Heart right ventricle (tissue), 16 donors: Measurements from ENCODE around the gene ENPP1. TPM values are rescaled to one million over a fixed set of nuclear protein-coding genes. Genes with fewer than 3 reads are reported as not detected.

Source experiments
- ATAC-seq, 8 donors: fragments of 200-7000 bp; cut with Tn5 transposase; one replicate each; pipeline ENCODE4 v1.9.1; 2020; ENCODE audit warnings: mild to moderate bottlenecking in 8 of 8, moderate library complexity in 8 of 8, moderate number of reproducible peaks in 1 of 8
- DNase-seq, 2 donors: peaks; one replicate each; pipeline ENCODE4 v3.0.0-alpha.2; 2020
- H3K27ac ChIP-seq, 10 donors: fragments of 200-600 bp; sonication (generic) in 2 of 10; one replicate each; pipeline versions ENCODE4 v1.5.0 to v1.8.0; 2020 to 2022; ENCODE audit warnings: mild to moderate bottlenecking in 3 of 10
- H3K27me3 ChIP-seq, 7 donors: fragments of 200-600 bp; one replicate each; pipeline ENCODE4 v1.8.0; 2021 to 2022; ENCODE audit warnings: mild to moderate bottlenecking in 2 of 7
- H3K36me3 ChIP-seq, 9 donors: fragments of 200-600 bp; sonication (generic) in 1 of 9; one replicate each; pipeline versions ENCODE4 v1.5.0 to v1.8.0; 2020 to 2022; ENCODE audit warnings: mild to moderate bottlenecking in 2 of 9
- H3K4me1 ChIP-seq, 9 donors: fragments of 200-600 bp; sonication (generic) in 1 of 9; one replicate each; pipeline versions ENCODE4 v1.5.0 to v1.8.0; 2020 to 2022; ENCODE audit warnings: mild to moderate bottlenecking in 4 of 9
- H3K4me3 ChIP-seq, 10 donors: fragments of 200-600 bp; sonication (generic) in 2 of 10; one replicate each; pipeline versions ENCODE4 v1.5.0 to v1.8.0; 2020 to 2022; ENCODE audit warnings: mild to moderate bottlenecking in 7 of 10, moderate library complexity in 2 of 10
- H3K9me3 ChIP-seq, 11 donors: fragments of 200-600 bp in 10 of 11; sonication (generic) in 2 of 11; one replicate each; pipeline versions ENCODE4 v1.5.0 to v1.8.0; 2013 to 2022; ENCODE audit warnings: mild to moderate bottlenecking in 2 of 11, control low read depth in 1 of 11, moderate library complexity in 1 of 11
- WGBS, 2 donors: extraction: QIAGEN DNeasy Blood & Tissue Kit; methylation state at CpG; one replicate each; pipeline ENCODE4 v1.1.7; 2013; ENCODE audit warnings: inconsistent platforms in 1 of 2; 5-methylcytosine and 5-hydroxymethylcytosine counted together
- intact Hi-C, 10 donors: fragments of 100-400 bp; cut with DNase I; formaldehyde crosslinking; loops; one replicate each; pipeline versions ENCODE4 v1.11.1 to v1.14.2; 2022
- polyA plus RNA-seq, 2 donors: library from polyadenylated mRNA; stranded (reverse); fragments of 200-250 nt; gene quantifications; one replicate each; pipeline ENCODE4 v1.2.3, GENCODE V29; 2013
- total RNA-seq, 10 donors: library from RNA; stranded (reverse); fragmentation: NEBNext Ultra II Directional in 3 of 10; extraction: Animal tissue kit (Norgen Biotek cat#: 25700) in 3 of 10; gene quantifications; one replicate each; pipeline versions ENCODE4 v1.2.1 to v1.2.4, GENCODE V29; 2021 to 2023
- TF ChIP-seq, protein P1 (sequence below), 9 donors: fragments of 200-600 bp; sonication (generic) in 2 of 9; IDR thresholded peaks; one replicate each; pipeline versions ENCODE4 v1.5.0 to v1.8.0; 2021 to 2022; ENCODE audit warnings: antibody characterized with exemption in 9 of 9, mild to moderate bottlenecking in 5 of 9, moderate library complexity in 1 of 9
- donor health status: Arrhythmogenic right ventricular cardiomyopathy.
- donor health status: ischemic (EF 13 %, LVEDD 7.1; RV severe dilation, severe dysfunction).
- donor health status: healthy with polysubstance abuse.
- donor health status: DM: no; HTN: yes; CAD: no.
- donor health status: DM: no; HTN: no; CAD: no.
- donor health status: ischemic (EF 25% LVEDD 6.9; RV normal size, moderate dysfunction).
- donor health status: ischemic (EF 25% LVEDD 5.7; RV mildly dilated, moderate dysfunction).
- donor health status: healthy.
- donor health status: DM: yes; HTN: yes; CAD: no.
- donor health status: Ischemic cardiomyopathy.
- donor health status: ischemic (EF 35%, LVEDD 5.7; RV mildly dilated, moderate dysfunction).
- donor health status: nonischemic (EF 11% LVEDD 7.7; RV severe dilation, severe dysfunction).
- donor health status: DM: yes; HTN: yes; CAD: no.
- donor health status: PGD.
- donor health status: ischemic (EF 29% LVEDD 5.4; RV normal size, mild dysfunction).
- donor health status: nonischemic (EF 23%, LVEDD 6.1; RV moderate dilation, normal function).

Gene ENPP1
- total and polyA plus RNA-seq, 12 donors, result 0.45 to 3.2 (median 2.1) TPM

DNA sequence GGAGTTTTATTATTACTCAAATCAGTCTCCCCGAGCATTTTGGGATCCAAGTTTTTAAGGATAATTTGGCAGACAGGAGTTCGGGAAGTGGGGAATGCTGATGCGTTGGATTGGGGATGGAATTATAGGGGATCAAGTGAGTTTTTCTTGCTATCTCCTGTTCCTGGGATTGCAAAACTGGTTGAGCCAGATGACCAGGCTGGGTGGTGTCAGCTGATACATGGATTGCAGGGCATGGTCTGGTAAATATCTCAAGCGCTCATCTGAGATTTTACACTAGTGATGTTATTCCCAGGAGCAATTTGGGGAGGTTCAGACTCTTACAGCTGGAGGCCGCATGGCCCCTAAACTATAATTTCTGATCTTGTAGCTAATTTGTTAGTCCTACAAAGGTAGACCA lies 54.7 kb downstream of the ENPP1 start:
- H3K36me3 ChIP-seq, result peaks cover 0 to 10% (median 0%) of the 10 kb centered on the region in 9 donors
- TF ChIP-seq, protein P1, sequence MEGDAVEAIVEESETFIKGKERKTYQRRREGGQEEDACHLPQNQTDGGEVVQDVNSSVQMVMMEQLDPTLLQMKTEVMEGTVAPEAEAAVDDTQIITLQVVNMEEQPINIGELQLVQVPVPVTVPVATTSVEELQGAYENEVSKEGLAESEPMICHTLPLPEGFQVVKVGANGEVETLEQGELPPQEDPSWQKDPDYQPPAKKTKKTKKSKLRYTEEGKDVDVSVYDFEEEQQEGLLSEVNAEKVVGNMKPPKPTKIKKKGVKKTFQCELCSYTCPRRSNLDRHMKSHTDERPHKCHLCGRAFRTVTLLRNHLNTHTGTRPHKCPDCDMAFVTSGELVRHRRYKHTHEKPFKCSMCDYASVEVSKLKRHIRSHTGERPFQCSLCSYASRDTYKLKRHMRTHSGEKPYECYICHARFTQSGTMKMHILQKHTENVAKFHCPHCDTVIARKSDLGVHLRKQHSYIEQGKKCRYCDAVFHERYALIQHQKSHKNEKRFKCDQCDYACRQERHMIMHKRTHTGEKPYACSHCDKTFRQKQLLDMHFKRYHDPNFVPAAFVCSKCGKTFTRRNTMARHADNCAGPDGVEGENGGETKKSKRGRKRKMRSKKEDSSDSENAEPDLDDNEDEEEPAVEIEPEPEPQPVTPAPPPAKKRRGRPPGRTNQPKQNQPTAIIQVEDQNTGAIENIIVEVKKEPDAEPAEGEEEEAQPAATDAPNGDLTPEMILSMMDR (IDR thresholded peaks at IDR 0.05), result no peak
- intact Hi-C loops, result no loop called here
- H3K4me1 ChIP-seq, result no peaks in the 10 kb centered on the region
- no peak for ATAC-seq
- H3K4me3 ChIP-seq, result no peak overlapping the region
- WGBS, 2 donors, result 93% methylated on average over 5 of the region's 5 CpGs
- no peaks in the 10 kb centered on the region for H3K9me3 ChIP-seq
- no peak for DNase-seq
- no peak overlapping the region for H3K27ac ChIP-seq
- no peaks in the 10 kb centered on the region for H3K27me3 ChIP-seq

DNA sequence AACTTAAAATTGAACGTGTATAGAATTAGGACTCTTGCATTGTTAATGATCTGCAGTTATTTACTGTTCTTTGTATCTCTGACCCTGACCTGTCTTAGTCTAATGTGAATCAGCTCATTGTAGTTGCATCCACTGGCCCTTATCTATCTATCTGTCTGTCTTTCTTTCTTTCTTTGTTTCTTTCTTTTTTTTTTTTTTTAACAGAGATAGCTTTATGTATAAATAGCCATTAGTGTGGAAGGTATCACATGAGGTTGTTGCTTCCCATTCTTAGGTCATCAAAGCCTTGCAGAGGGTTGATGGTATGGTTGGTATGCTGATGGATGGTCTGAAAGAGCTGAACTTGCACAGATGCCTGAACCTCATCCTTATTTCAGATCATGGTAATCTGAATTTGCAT lies 59.9 kb downstream of the ENPP1 start:
- Histone ChIP-seq H3K27ac (no peak overlapping the region), H3K4me1 (no peaks in the 10 kb centered on the region), H3K36me3 (peaks cover 0 to 10% (median 0%) of the 10 kb centered on the region in 9 donors), H3K9me3 (no peaks in the 10 kb centered on the region), H3K4me3 (no peak overlapping the region), H3K27me3 (no peaks in the 10 kb centered on the region)
- TF ChIP-seq, protein P1 (IDR thresholded peaks at IDR 0.05), result no peak
- DNase-seq, result no peak
- WGBS, 2 donors, result 50 to 68% methylated on average over 1 of the region's 1 CpG
- intact Hi-C loops, result no loop called here
- ATAC-seq, result no peak

- ATAC-seq (no peak), DNase-seq (no peak)
- intact Hi-C loops, result no loop called here
- Histone ChIP-seq H3K36me3 (peaks cover 0 to 10% (median 0%) of the 10 kb centered on the region in 9 donors), H3K27ac (no peak overlapping the region), H3K4me3 (no peak overlapping the region), H3K27me3 (no peaks in the 10 kb centered on the region), H3K9me3 (no peaks in the 10 kb centered on the region), H3K4me1 (no peaks in the 10 kb centered on the region)
- WGBS, 2 donors, result 89 to 91% methylated on average over 3 of the region's 3 CpGs
- TF ChIP-seq, protein P1 (IDR thresholded peaks at IDR 0.05), result no peak
Observed at GRCh38 chr6:131868836-131869235, 61.0 kb downstream of the ENPP1 start.

DNA sequence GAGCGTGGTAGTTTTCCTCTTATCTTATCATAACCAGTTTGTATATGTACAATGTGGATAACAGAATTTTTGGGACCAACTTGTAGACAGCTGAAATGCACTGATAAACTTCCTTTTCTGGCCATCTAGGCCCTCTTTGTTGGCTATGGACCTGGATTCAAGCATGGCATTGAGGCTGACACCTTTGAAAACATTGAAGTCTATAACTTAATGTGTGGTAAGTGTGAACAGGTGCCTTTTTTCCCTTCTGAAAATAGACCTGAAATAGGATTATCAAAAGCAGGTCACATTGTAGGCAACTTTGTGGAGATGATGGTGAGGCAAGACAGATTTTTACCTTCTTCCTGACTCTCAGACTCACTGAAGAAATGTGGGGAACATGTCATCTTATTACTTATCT lies 67.8 kb downstream of the ENPP1 start:
- no peaks in the 10 kb centered on the region for H3K27me3 ChIP-seq
- no peak overlapping the region for H3K4me3 ChIP-seq
- no peaks in the 10 kb centered on the region for H3K9me3 ChIP-seq
- intact Hi-C loops, result no loop called here
- TF ChIP-seq, protein P1 (IDR thresholded peaks at IDR 0.05), result no peak
- no peak overlapping the region for H3K27ac ChIP-seq
- ATAC-seq, result no peak
- H3K36me3 ChIP-seq, result peaks cover 0 to 20% (median 0%) of the 10 kb centered on the region in 9 donors
- WGBS, 2 donors, result 54 to 64% methylated on average over 1 of the region's 1 CpG
- H3K4me1 ChIP-seq, result no peaks in the 10 kb centered on the region
- no peak for DNase-seq
